Thyroid gland (tissue), 4 donors: Measurements from ENCODE around the gene BMERB1. TPM values are rescaled to one million over a fixed set of nuclear protein-coding genes. Genes with fewer than 3 reads are reported as not detected.

Experiments
- DNase-seq, 2 donors: peaks; one replicate each; pipeline ENCODE4 v3.0.0-alpha.2; 2019
- H3K27ac ChIP-seq, 3 donors: fragments of 200-600 bp; sonication (generic); 1 replicate in 2 of 3; 2 replicates in 1 of 3; pipeline ENCODE4 v1.5.1; 2016 to 2019; ENCODE audit warnings: mild to moderate bottlenecking in 1 of 3, moderate library complexity in 1 of 3
- H3K27me3 ChIP-seq: fragments of 200-600 bp; sonication (generic); one replicate; pipeline ENCODE4 v1.5.1; 2019
- H3K36me3 ChIP-seq, 2 donors: fragments of 200-600 bp; sonication (generic); one replicate each; pipeline ENCODE4 v1.5.1; 2016 to 2019
- H3K4me1 ChIP-seq, 2 donors: fragments of 200-600 bp; sonication (generic); one replicate each; pipeline ENCODE4 v1.5.1; 2017 to 2019
- H3K4me3 ChIP-seq, 3 donors: fragments of 200-600 bp; sonication (generic); replicated peaks in 1 of 3; 1 replicate in 2 of 3; 2 replicates in 1 of 3; pipeline ENCODE4 v1.5.1; 2016; ENCODE audit warnings: mild to moderate bottlenecking in 1 of 3
- H3K9me3 ChIP-seq: fragments of 200-600 bp; sonication (generic); one replicate; pipeline ENCODE4 v1.5.1; 2017
- POLR2A ChIP-seq, 2 donors: fragments of 450-650 bp; IDR thresholded peaks; one replicate each; pipeline ENCODE4 v1.6.1; 2017; ENCODE audit warnings: antibody characterized with exemption in 2 of 2, mild to moderate bottlenecking in 2 of 2, moderate library complexity in 1 of 2
- WGBS, 2 donors: methylation state at CpG; one replicate each; pipeline ENCODE4 v1.1.5; 2017; 5-methylcytosine and 5-hydroxymethylcytosine counted together
- intact Hi-C: fragments of 100-400 bp; cut with DNase I; formaldehyde crosslinking; loops from one replicate; pipeline ENCODE4 v1.15.1; 2023
- total RNA-seq, 4 donors: library from RNA; depleted of rRNA; stranded (reverse); fragments of >200 nt; gene quantifications; one replicate each; pipeline ENCODE4 v1.2.3, GENCODE V29; 2016
- TF ChIP-seq, protein P1 (sequence below), 6 experiments: fragments of 200-600 bp in 3 of 6; fragments of 450-650 bp in 3 of 6; sonication (generic) in 3 of 6; IDR thresholded peaks; one replicate each; pipeline ENCODE4 v1.5.1; 2016 to 2019; ENCODE audit warnings: antibody characterized with exemption in 6 of 6, mild to moderate bottlenecking in 2 of 6, inconsistent platforms in 1 of 6, moderate library complexity in 1 of 6

BMERB1 gene
- total RNA-seq, 4 donors from 2014 or later: 13.7 to 31.0 (median 23.0) TPM

DNA sequence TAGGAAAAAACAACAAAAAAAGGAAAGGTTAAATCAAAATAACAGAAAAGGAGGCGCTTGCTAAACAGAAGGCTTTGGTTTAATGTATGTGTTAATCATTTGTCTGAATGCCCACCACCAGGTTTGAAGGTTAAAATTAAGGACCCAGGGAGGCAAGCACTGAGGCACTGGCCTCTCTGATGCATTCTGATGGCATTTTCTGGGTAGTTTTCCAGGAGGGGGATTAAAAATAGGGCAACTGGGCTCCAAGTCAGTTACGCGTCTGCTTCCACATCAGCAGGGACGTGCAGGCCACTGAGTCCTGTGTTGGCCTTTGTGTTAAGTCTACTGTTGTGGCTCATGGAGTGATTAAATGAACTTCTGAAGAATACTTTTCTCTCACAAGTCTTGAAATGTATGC is 181.6 kb downstream of the BMERB1 start:
- Histone ChIP-seq H3K27ac (no peak overlapping the region), H3K4me1 (no peaks in the 10 kb centered on the region), H3K4me3 (no peak overlapping the region), H3K9me3 (no peaks in the 10 kb centered on the region), H3K27me3 (no peaks in the 10 kb centered on the region), H3K36me3 (peaks cover 68 to 81% of the 10 kb centered on the region in 2 donors)
- 92 to 98% methylated on average over 4 of the region's 4 CpGs for WGBS, 2 donors
- intact Hi-C loops: no loop called here
- TF ChIP-seq, protein P1, sequence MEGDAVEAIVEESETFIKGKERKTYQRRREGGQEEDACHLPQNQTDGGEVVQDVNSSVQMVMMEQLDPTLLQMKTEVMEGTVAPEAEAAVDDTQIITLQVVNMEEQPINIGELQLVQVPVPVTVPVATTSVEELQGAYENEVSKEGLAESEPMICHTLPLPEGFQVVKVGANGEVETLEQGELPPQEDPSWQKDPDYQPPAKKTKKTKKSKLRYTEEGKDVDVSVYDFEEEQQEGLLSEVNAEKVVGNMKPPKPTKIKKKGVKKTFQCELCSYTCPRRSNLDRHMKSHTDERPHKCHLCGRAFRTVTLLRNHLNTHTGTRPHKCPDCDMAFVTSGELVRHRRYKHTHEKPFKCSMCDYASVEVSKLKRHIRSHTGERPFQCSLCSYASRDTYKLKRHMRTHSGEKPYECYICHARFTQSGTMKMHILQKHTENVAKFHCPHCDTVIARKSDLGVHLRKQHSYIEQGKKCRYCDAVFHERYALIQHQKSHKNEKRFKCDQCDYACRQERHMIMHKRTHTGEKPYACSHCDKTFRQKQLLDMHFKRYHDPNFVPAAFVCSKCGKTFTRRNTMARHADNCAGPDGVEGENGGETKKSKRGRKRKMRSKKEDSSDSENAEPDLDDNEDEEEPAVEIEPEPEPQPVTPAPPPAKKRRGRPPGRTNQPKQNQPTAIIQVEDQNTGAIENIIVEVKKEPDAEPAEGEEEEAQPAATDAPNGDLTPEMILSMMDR (IDR thresholded peaks at IDR 0.05): no peak
- no peak for TF ChIP-seq POLR2A (IDR thresholded peaks at IDR 0.05)
- DNase-seq: no peak

DNA sequence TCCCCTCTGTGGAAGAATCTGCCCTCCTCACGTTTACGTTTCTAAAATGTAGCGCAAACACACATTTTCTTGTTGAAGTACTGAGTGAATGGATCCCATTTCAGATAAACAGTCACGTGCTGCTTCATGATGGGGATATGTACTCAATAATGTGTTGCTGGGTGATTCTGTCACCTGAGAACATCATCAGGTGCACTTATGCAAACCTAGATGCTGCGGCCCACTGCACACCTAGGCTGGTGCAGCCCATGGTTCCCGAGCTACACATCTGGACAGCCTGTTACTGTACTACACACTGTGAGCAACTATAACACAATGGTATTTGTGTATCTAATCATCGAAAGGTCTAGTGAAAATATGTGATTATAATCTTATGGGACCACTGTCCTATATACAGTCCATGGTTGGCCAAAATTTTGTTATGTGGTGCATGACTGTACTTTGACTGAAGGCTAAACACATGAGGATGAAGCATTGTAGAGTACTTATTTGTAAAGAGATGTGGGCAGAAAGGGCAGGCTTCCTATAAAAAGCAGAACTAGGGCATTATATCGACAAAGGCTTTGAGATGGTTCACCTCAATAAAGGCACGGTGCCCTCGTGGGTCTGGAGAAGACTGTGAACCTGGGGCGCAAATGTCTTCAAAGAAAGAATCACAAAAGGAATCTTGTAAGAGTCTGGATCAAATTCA is 182.2 kb downstream of the BMERB1 start:
- H3K4me3 ChIP-seq: no peak overlapping the region
- H3K4me1 ChIP-seq: no peaks in the 10 kb centered on the region
- TF ChIP-seq, protein P1 (IDR thresholded peaks at IDR 0.05): no peak
- TF ChIP-seq POLR2A (IDR thresholded peaks at IDR 0.05): no peak
- H3K9me3 ChIP-seq: no peaks in the 10 kb centered on the region
- intact Hi-C loops: no loop called here
- 93 to 95% methylated on average over 11 of the region's 11 CpGs for WGBS, 2 donors
- no peak overlapping the region for H3K27ac ChIP-seq
- no peaks in the 10 kb centered on the region for H3K27me3 ChIP-seq
- DNase-seq: no peak
- H3K36me3 ChIP-seq: peaks cover 63 to 80% of the 10 kb centered on the region in 2 donors

DNA sequence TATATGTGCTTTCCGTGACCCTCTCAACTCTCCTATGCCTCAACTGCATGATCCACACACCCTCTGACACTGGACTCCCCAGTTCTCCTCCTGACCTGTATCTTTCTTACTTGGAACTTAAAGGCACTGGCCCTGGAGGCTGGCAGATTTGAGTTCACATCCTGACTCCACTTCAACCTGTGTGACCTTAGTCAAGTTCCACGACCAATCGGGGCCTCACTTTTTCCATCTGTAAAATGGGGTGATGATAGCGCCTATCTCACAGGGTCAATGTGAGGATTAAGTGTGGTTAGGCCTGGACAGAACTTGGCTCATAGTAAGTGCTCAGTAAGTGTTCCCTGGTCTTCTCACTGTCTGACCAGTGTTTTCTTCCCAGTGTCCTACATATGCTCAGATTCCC is 183.5 kb downstream of the BMERB1 start:
- H3K27ac ChIP-seq: no peak overlapping the region
- H3K4me1 ChIP-seq: no peaks in the 10 kb centered on the region
- no peaks in the 10 kb centered on the region for H3K27me3 ChIP-seq
- TF ChIP-seq POLR2A (IDR thresholded peaks at IDR 0.05): no peak
- TF ChIP-seq, protein P1 (IDR thresholded peaks at IDR 0.05): no peak
- no peaks in the 10 kb centered on the region for H3K9me3 ChIP-seq
- intact Hi-C loops: no loop called here
- 95 to 99% methylated on average over 4 of the region's 4 CpGs for WGBS, 2 donors
- DNase-seq: no peak
- H3K36me3 ChIP-seq: peaks cover 57 to 76% of the 10 kb centered on the region in 2 donors
- H3K4me3 ChIP-seq: no peak overlapping the region

- H3K4me1 ChIP-seq: no peaks in the 10 kb centered on the region
- H3K4me3 ChIP-seq: no peak overlapping the region
- DNase-seq: no peak
- H3K27ac ChIP-seq: no peak overlapping the region
- intact Hi-C loops: no loop called here
- WGBS, 2 donors: 86 to 96% methylated on average over 4 of the region's 4 CpGs
- no peaks in the 10 kb centered on the region for H3K9me3 ChIP-seq
- H3K27me3 ChIP-seq: no peaks in the 10 kb centered on the region
- TF ChIP-seq, protein P1 (IDR thresholded peaks at IDR 0.05): no peak
- no peak for TF ChIP-seq POLR2A (IDR thresholded peaks at IDR 0.05)
- H3K36me3 ChIP-seq: peaks cover 60 to 78% of the 10 kb centered on the region in 2 donors
Measured at GRCh38 chr16:15618392-15618791, 184.0 kb downstream of the BMERB1 start.

DNA sequence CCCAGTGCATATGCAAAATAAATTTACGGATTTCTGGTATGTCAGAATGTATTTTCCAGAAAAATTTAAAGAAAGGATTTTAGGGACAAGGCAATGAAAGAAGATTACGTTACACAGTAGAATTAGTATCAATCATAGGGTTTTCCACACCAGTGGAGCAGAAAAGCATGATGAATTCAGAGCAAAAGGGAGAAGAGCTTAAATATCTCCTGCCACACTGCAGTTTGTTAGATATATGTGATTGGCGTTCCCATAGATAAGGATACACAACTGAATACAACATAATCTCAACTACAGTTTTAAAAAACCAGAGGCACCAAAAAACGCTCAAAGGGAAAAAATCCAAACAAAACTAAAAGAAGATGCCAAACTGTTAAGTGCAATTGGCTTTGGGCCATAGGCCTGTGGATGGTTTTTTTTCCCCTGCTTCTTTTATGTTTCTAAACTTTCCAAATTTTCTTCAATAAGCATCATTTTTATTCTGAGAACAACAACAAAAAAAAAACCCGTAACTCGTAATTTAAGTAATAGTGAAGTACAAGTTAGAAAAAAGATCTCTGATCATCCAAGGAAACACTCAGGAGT is 186.3 kb downstream of the BMERB1 start:
- intact Hi-C loops: no loop called here
- no peak for TF ChIP-seq POLR2A (IDR thresholded peaks at IDR 0.05)
- TF ChIP-seq, protein P1 (IDR thresholded peaks at IDR 0.05): no peak
- Histone ChIP-seq H3K27me3 (no peaks in the 10 kb centered on the region), H3K4me3 (no peak overlapping the region), H3K9me3 (no peaks in the 10 kb centered on the region), H3K4me1 (no peaks in the 10 kb centered on the region), H3K36me3 (peaks cover 70 to 79% of the 10 kb centered on the region in 2 donors), H3K27ac (no peak overlapping the region)
- 78 to 84% methylated on average over 6 of the region's 6 CpGs for WGBS, 2 donors
- DNase-seq: no peak
